GM21423 (cell line): ENCODE measurements around the gene ATXN2.
"Not testable (repeated sequence)": the region's sequence is repeated elsewhere in the genome, so short reads cannot be mapped to it uniquely, and the experiment has no call there.

ENCODE experiments used
- ATAC-seq: cut with Tn5 transposase; IDR thresholded peaks from one replicate; pipeline ENCODE4 v1.9.1; 2021; ENCODE audit warnings: mild to moderate bottlenecking, moderate library complexity; ENCODE audit not compliant: unreplicated experiment

The ATXN2 gene

DNA sequence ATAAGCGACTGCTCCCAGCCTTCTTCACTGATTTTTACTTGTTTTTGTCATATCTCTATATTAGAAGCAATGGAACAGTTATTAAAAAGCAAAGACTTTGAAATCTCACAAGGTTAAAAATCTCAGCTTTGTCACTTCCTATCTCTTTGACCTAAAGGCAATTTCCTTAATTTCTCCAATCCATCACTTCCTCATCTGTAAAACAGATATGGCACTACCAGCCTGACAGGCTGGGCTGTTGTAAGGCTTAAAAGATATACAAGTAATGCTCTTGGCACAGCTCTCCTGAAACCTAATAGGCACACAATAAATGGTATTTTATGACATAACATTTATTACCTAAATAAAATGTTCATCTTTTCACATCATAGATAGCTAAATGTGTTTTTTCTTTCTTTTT, 25.6 kb downstream of the ATXN2 start:
- ATAC-seq, result no peak

- no peak for ATAC-seq
Measured at GRCh38 chr12:111570084-111570961, 28.8 kb downstream of the ATXN2 start.

DNA sequence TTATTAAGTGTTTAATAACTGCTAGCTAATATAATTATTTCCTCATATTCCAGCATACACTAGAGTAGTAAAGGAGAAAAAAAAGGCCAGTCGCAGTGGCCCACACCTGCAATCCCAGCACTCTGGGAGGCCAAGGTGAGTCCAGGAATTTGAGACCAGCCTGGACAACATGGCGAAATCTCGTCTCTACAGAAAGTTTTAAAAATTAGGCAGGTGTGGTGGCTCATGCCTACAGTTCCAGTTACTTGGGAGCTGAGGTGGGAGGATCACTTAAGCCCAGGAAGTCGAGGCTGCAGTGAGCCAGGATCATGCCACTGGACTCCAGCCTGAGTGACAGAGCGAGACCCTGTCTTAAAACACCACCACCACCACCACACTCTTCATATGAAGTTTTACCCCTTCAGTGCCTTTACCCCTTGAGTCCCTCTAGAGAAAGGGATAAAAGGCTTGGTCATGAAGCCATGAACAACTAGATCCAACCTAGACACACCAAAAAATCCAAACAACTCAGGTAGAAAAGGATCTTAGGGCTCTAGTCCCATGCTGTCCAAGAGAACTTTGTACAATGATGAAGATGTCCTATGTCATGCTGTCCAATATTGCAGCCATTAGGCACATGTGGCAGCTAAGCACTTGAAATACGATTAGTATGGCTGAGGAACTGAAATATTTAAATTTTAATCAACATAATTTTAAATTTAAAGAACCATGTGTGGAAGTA, 29.6 kb downstream of the ATXN2 start:
- no peak for ATAC-seq

- ATAC-seq, result not testable (repeated sequence)
Measured at GRCh38 chr12:111560844-111561243, 38.3 kb downstream of the ATXN2 start.

DNA sequence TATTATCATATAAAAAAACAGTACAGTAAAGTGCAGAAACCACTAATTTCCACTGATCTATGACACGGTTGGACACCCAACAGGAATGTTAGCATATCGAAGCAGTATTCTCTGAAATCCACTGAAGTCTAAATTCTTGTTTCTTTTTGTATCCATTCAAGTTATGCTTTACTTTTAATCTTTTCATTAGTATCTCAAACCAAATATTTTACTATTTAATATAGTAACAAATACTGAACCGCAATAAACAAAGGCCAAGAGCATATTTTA, 41.1 kb downstream of the ATXN2 start:
- ATAC-seq, result no peak

DNA sequence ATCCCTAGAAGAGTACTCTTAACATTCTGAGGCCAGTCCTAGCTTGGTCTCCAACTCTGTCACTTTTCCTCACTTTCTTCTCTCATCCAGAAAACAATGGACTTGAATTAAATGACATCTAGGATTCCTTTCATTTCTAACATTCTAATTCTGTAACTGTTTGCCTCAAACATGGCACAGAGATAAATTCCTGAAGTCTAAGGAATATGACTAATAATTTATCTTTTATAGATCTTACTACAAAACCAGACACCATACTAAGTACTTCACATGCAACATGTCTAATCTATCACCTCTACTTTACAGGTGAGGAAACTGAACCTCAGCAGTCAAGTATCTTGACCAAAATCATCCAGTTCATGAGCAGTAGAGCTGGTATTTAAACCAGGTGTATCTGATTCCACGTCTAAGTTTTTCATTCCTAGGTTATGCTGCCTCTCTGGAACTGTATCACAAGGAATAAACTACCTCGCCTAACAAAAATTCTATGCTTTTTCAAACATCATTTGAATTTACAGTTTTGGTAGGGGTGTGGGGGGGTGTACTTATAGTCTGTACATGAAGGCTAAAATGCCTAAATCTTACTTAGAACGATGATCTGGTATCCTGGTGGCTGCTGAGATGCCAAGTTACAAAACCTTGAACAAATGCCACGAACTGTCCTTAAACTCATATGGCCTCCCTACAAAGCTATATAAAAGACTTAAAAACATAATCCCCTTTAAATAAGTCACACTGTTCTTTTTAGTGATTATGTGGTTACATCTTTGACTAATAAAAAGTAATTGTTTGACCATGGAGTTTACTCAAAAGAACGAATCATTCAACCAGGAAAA, 41.6 kb downstream of the ATXN2 start:
- ATAC-seq, result no peak

GRCh38 chr12:111556676-111557075, 42.4 kb downstream of the ATXN2 start:
- no peak for ATAC-seq

DNA sequence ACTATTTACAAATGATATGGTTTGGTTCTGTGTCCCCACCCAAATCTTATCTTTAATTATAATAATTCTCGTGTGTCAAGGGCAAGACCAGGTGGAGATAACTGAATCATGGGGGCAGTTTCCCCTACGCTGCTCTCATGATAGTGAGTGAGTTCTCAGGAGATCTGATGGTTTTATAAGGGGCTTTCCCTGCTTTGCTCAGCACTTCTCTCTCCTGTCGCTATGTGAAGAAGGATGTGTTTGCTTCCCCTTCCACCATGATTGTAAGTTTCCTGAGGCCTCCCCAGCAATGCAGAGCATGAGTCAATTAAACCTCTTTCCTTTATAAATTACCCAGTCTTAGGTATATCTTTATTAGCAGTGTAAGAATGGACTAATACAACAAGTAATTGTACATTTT, 43.8 kb downstream of the ATXN2 start:
- ATAC-seq, result not testable (repeated sequence)

GRCh38 chr12:111546758-111547383, 52.2 kb downstream of the ATXN2 start:
- no peak for ATAC-seq

- no peak for ATAC-seq
Measured at GRCh38 chr12:111546171-111546570, 52.9 kb downstream of the ATXN2 start.

- no peak for ATAC-seq
Measured at GRCh38 chr12:111544032-111544431, 55.1 kb downstream of the ATXN2 start.

DNA sequence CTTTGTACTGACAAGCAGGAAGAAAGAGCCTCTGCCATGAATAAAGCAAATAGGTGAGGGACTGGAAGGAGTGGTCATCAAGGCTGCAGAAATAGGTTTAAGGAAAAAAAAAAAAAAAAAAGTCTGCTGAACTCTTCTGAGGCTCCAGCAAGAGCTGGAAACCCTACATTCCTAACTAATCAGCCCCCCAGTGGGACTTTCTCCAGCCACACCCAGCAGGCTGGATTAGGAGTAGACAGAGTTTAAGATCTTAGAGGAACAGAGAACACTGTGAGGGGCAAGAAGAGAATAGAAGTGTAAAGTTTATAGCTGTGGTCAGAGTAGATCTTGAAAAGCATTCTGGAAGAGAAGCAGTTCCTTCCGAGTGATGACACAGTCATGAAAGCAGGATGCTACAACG, 66.4 kb downstream of the ATXN2 start:
- no peak for ATAC-seq

DNA sequence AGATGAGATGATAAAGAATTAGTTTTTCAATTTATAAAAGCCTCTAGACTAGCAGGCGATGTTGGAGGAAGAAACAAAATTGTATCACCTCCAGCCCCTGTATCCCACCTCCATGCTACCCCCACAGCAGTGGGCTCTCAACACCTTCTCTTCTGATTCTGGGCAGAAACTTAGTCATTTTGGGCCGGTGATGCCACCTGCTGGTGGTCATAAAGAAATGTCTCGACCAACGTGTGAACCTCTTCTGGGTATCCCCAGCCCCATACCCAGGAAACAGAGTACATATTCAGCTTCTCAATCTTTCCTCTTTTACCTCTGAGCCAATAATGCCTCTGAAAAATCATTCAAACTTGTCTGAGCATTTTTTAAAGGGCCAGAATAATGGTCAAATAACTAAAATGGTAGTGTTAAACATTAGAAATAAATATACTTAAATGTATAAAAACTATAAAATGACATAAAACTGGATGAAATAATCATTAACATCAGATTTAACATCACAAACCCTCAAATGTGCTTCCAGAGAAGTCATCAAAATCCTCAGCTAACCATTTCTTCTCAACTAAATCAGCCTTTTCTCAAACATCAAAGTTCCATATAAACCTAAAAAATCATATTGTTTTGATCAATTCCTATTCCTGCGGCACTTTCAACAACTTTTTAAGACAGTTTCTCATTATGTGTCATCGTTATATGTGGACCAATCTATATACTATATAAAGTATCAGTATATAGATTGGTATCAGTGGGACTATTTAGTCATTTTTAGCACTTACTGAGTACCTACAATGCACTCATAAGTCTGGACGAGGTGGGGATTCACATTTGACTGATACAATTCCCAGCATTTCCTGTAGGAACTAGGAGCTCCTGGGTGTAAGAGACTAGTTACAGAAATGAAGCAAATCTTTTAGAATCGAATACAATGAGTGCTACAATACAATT, 69.4 kb downstream of the ATXN2 start:
- no peak for ATAC-seq

GRCh38 chr12:111523587-111524167, 75.4 kb downstream of the ATXN2 start:
- ATAC-seq, result no peak

DNA sequence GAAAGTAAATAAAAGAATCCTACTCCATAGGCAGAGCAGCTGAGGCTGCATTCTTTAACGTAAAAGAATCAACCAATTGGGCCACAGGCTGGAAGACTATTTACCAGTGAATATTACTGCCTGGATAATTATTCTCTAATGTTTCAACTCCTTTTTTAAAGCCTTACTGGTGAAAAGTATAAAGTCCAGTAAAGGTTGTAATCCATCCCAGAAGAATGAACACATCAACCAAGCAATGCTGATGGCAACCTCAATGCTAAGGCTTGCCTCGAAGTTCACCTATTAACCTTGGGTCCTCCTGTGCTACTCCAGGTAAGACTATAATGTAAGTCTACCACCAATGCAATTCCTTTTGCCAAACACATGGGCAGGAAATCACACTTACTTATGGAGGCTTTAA, 77.3 kb downstream of the ATXN2 start:
- no peak for ATAC-seq

GRCh38 chr12:111519937-111520336, 79.2 kb downstream of the ATXN2 start:
- no peak for ATAC-seq

- ATAC-seq, result no peak
Measured at GRCh38 chr12:111519083-111519482, 80.0 kb downstream of the ATXN2 start.

- ATAC-seq, result not testable (repeated sequence)
Measured at GRCh38 chr12:111507719-111508118, 91.4 kb downstream of the ATXN2 start.

- ATAC-seq, result not testable (repeated sequence)
Measured at GRCh38 chr12:111507258-111507657, 91.9 kb downstream of the ATXN2 start.

- no peak for ATAC-seq
Measured at GRCh38 chr12:111506260-111506659, 92.9 kb downstream of the ATXN2 start.
